NCI-H226 (cell line): ENCODE results near the gene NCBP2.

Experiments used
- DNase-seq: peaks from one replicate; pipeline ENCODE4 v3.0.0-alpha.2; 2015

NCBP2 gene

GRCh38 chr3:196936288-196936687 is 6.0 kb downstream of the NCBP2 start:
- DNase-seq: no peak

- DNase-seq: no peak
These were observed 9.7 kb downstream of the NCBP2 start for GRCh38 chr3:196932600-196932999.

- no peak for DNase-seq
These were observed 10.3 kb downstream of the NCBP2 start for GRCh38 chr3:196931828-196932587.

GRCh38 chr3:196931157-196931556 is 11.2 kb downstream of the NCBP2 start:
- DNase-seq: no peak

GRCh38 chr3:196927571-196928453 is 14.5 kb downstream of the NCBP2 start:
- DNase-seq: no peak

GRCh38 chr3:196920733-196921132 is 21.6 kb downstream of the NCBP2 start:
- DNase-seq: no peak

- no peak for DNase-seq
These were observed 23.4 kb downstream of the NCBP2 start for GRCh38 chr3:196918968-196919367.

- DNase-seq: no peak
These were observed 25.3 kb downstream of the NCBP2 start for GRCh38 chr3:196916995-196917394.

- no peak for DNase-seq
These were observed 26.1 kb downstream of the NCBP2 start for GRCh38 chr3:196916221-196916620.

GRCh38 chr3:196915375-196915774 is 27.0 kb downstream of the NCBP2 start:
- DNase-seq: no peak

GRCh38 chr3:196914866-196915265 is 27.5 kb downstream of the NCBP2 start:
- no peak for DNase-seq

- DNase-seq: no peak
These were observed 38.6 kb downstream of the NCBP2 start for GRCh38 chr3:196903740-196904139.

GRCh38 chr3:196902296-196902695 is 40.0 kb downstream of the NCBP2 start:
- DNase-seq: no peak

- DNase-seq: no peak
These were observed 40.6 kb downstream of the NCBP2 start for GRCh38 chr3:196901768-196902167.

GRCh38 chr3:196896229-196896628 is 46.1 kb downstream of the NCBP2 start:
- no peak for DNase-seq

- DNase-seq: no peak
These were observed 47.6 kb downstream of the NCBP2 start for GRCh38 chr3:196894557-196895295.

GRCh38 chr3:196889844-196890708 is 52.3 kb downstream of the NCBP2 start:
- no peak for DNase-seq

- no peak for DNase-seq
These were observed 56.2 kb downstream of the NCBP2 start for GRCh38 chr3:196886144-196886543.
